ENCODE data around the gene CASP3. TPM values are rescaled to one million over a fixed set of nuclear protein-coding genes. Genes with fewer than 3 reads are reported as not detected.

Gene CASP3
- total RNA-seq, 2 experiments from 2014 or later = 25.8 to 44.7 TPM

DNA sequence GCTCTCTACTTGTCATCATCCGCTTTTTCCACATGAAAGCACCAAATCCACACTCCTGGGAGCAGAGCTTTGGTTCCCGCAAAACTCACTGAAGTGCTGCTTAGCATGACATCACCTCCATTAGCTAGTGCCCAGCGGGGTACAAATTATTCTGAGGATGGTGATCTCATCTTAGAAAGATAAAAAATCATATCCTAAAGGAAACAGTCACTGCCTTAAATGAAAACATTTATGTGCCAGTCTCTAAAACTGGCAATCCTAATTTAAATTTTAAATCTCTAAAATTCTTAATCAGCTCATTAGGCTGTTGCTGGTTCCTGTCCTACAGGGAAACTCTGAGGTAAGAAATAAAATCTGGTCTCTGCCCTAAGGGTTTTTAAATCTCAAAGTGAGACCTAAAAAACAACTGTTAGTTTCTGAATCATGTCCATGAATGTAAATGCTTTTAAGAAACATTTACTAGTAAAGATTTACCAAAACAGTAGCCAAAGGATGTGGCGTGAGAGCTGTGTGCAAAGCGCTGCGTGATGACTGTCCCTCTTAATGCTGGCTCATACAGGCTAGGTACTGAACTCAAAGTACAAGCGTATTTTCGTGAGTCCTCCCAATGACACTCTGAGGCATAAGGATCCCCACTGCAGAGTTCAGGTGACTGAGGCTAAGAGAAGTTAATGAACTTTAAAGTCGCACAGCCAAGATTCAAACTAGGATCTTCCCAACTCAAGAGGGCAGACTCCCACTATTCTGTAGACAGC is 4.5 kb downstream of the CASP3 start:
- H3K4me3 ChIP-seq (ENCODE audit: low read depth, low read length, poor library complexity, severe bottlenecking) = no peak overlapping the region
- POLR2A ChIA-PET = interaction anchor here (0.6 to 0.8 kb wide), 4 partner anchors 9 to 393 kb away, joined by 3 to 4 read pairs (median 3); no protein-coding TSS in a partner anchor
- H3K36me3 ChIP-seq (ENCODE audit: insufficient read depth, low read length) = peaks cover 78% of the 10 kb centered on the region
- TF ChIP-seq EZH2phosphoT487 (IDR thresholded peaks at IDR 0.05; ENCODE audit: borderline replicate concordance, low read depth, low read length) (no peak), CTCF (conservative IDR thresholded peaks at IDR 0.05; ENCODE audit: low read length) (no peak)
- BruUV-seq (replicated peaks) = no TSS peak
- intact Hi-C loops (cut with micrococcal nuclease; ENCODE audit: unreplicated experiment) = loop anchor here (5.0 to 10.0 kb wide), 2 partner anchors 1200 to 1548 kb away; partner anchors contain the start of genes CDKN2AIP and CYP4V2
- peaks cover 89% of the 10 kb centered on the region for H3K79me2 ChIP-seq (ENCODE audit: insufficient read depth, low read depth, low read length)
- peaks cover 44% of the 10 kb centered on the region for H3K4me1 ChIP-seq (ENCODE audit: insufficient read depth, low read length, poor library complexity, severe bottlenecking)
- peak overlapping the region; percentile 81; the same call in 1 of the 2 replicates for H3K4me2 ChIP-seq (ENCODE audit: low read length)
- H3K27ac ChIP-seq (ENCODE audit: low read depth, low read length, poor library complexity, severe bottlenecking) = no peak overlapping the region
- DNase-seq (ENCODE audit: low spot score) = no peak
- CTCF ChIA-PET (ENCODE audit: unreplicated experiment) = no interaction called here
- no peak overlapping the region for H2AFZ ChIP-seq (ENCODE audit: low read length)
- peaks cover 17% of the 10 kb centered on the region for H4K20me1 ChIP-seq (ENCODE audit: insufficient read depth, low read length)
- H3K9me3 ChIP-seq (ENCODE audit: low read length) = no peaks in the 10 kb centered on the region
- H3K9me2 ChIP-seq (ENCODE audit: insufficient read depth, low read length) = no peaks in the 10 kb centered on the region

DNA sequence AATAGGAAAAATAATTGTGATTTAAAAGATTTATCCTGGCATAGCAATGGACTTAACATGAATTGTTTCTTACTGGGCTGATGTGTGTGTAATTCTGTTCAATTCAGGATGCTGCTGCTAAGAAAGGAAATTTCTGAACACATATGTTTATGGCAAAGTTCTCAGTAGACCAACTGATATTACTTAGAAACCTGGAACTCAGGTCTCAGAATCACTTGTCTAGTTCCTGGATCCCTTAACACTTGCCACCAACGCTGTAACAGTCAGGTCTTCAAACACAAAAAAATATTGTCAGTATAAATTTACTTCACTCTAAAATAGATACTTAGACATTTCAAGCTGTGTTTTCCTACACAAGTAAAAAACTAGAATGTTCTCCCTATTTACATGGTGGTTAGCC is 5.5 kb downstream of the CASP3 start:
- ChIA-PET CTCF (ENCODE audit: unreplicated experiment) (no interaction called here), POLR2A (interaction anchor here (1.3 kb wide), 1 partner anchor 108 kb away, joined by 3 read pairs; no protein-coding TSS in a partner anchor)
- no peak overlapping the region for H3K27ac ChIP-seq (ENCODE audit: low read depth, low read length, poor library complexity, severe bottlenecking)
- H3K79me2 ChIP-seq (ENCODE audit: insufficient read depth, low read depth, low read length) = peaks cover 93% of the 10 kb centered on the region
- peaks cover 88% of the 10 kb centered on the region for H3K36me3 ChIP-seq (ENCODE audit: insufficient read depth, low read length)
- H4K20me1 ChIP-seq (ENCODE audit: insufficient read depth, low read length) = peaks cover 17% of the 10 kb centered on the region
- H2AFZ ChIP-seq (ENCODE audit: low read length) = no peak overlapping the region
- peaks cover 44% of the 10 kb centered on the region for H3K4me1 ChIP-seq (ENCODE audit: insufficient read depth, low read length, poor library complexity, severe bottlenecking)
- no peaks in the 10 kb centered on the region for H3K9me3 ChIP-seq (ENCODE audit: low read length)
- TF ChIP-seq CTCF (conservative IDR thresholded peaks at IDR 0.05; ENCODE audit: low read length) (no peak), EZH2phosphoT487 (IDR thresholded peaks at IDR 0.05; ENCODE audit: borderline replicate concordance, low read depth, low read length) (no peak)
- intact Hi-C loops (cut with micrococcal nuclease; ENCODE audit: unreplicated experiment) = loop anchor here (10.0 kb wide), 1 partner anchor 1199 kb away; the partner anchor contains the start of gene CDKN2AIP
- H3K4me3 ChIP-seq (ENCODE audit: low read depth, low read length, poor library complexity, severe bottlenecking) = no peak overlapping the region
- no peaks in the 10 kb centered on the region for H3K9me2 ChIP-seq (ENCODE audit: insufficient read depth, low read length)
- no TSS peak for BruUV-seq (replicated peaks)
- H3K4me2 ChIP-seq (ENCODE audit: low read length) = no peak overlapping the region
- DNase-seq (ENCODE audit: low spot score) = no peak

DNA sequence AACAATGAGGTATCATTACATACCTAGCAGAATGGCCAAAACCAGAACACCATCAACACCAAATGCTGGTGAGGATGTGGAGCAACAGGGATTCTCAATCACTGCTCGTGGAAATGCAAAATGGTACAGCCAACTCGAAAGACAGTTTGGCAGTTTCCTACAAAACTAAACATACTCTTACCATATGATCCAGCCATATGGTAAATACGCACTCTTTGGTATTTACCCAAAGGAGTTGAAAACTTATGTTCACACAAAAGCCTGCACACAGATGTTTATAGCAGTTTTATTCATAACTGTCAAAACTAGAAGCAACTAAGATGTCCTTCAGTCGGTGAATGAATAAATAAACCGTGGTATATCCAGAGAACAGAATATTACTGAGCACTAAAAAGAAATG is 7.8 kb downstream of the CASP3 start:
- Histone ChIP-seq H4K20me1 (ENCODE audit: insufficient read depth, low read length) (peaks cover under 1% of the 10 kb centered on the region; the same call in 1 of the 2 replicates), H3K36me3 (ENCODE audit: insufficient read depth, low read length) (peaks cover 95% of the 10 kb centered on the region), H3K27ac (ENCODE audit: low read depth, low read length, poor library complexity, severe bottlenecking) (no peak overlapping the region), H3K4me2 (ENCODE audit: low read length) (no peak overlapping the region), H3K9me2 (ENCODE audit: insufficient read depth, low read length) (no peaks in the 10 kb centered on the region), H3K4me1 (ENCODE audit: insufficient read depth, low read length, poor library complexity, severe bottlenecking) (peaks cover 29% of the 10 kb centered on the region), H2AFZ (ENCODE audit: low read length) (no peak overlapping the region), H3K79me2 (ENCODE audit: insufficient read depth, low read depth, low read length) (peaks cover 76% of the 10 kb centered on the region), H3K9me3 (ENCODE audit: low read length) (no peaks in the 10 kb centered on the region), H3K4me3 (ENCODE audit: low read depth, low read length, poor library complexity, severe bottlenecking) (no peak overlapping the region)
- TF ChIP-seq CTCF (conservative IDR thresholded peaks at IDR 0.05; ENCODE audit: low read length) = no peak
- no peak for TF ChIP-seq EZH2phosphoT487 (IDR thresholded peaks at IDR 0.05; ENCODE audit: borderline replicate concordance, low read depth, low read length)
- intact Hi-C loops (cut with micrococcal nuclease; ENCODE audit: unreplicated experiment) = loop anchor here (10.0 kb wide), 1 partner anchor 1197 kb away; the partner anchor contains the start of gene CDKN2AIP
- ChIA-PET CTCF (ENCODE audit: unreplicated experiment) (no interaction called here), POLR2A (no interaction called here)
- DNase-seq (ENCODE audit: low spot score) = no peak
- BruUV-seq (replicated peaks) = no TSS peak
